ENCODE measurements around the gene NOC3L. TPM values are rescaled to one million over a fixed set of nuclear protein-coding genes. Genes with fewer than 3 reads are reported as not detected.

The NOC3L gene
- polyA plus RNA-seq, 1 of the 3 experiments (the other 2 are of a cell fraction), result 9.0 TPM

DNA sequence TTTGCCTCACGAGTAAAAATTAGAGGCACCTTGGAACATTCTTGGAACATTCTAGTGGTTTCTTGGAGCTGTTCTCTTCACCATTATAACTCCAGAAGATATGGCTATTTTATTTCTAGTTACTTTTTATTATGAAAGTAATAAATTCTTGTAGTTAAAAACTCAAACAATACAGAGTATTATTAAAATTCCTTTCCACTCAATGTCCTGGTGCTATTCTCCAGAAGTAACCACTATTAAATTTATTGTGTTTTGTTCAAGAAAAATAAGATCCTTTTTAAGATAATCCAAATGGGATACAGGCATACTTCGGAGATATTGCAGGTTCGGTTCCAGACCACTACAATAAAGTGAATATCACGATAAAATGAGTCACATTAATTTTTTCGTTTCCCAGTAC, 68.6 kb downstream of the NOC3L start:
- H3K4me2 ChIP-seq, result no peak overlapping the region
- TF ChIP-seq MXI1 (IDR thresholded peaks at IDR 0.05; ENCODE audit: low read depth, low read length) (no peak), GATA2 (CRISPR knock-in tag; IDR thresholded peaks at IDR 0.05) (no peak)
- TF ChIP-seq, protein P1, sequence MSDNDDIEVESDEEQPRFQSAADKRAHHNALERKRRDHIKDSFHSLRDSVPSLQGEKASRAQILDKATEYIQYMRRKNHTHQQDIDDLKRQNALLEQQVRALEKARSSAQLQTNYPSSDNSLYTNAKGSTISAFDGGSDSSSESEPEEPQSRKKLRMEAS (IDR thresholded peaks at IDR 0.05; ENCODE audit: low read depth), result no peak
- H3K9me2 ChIP-seq, result no peaks in the 10 kb centered on the region
- H3K9ac ChIP-seq, result no peak overlapping the region
- no peak overlapping the region for H3K27ac ChIP-seq (ENCODE audit: low read depth in 2 of 2, low read length in 1 of 2)
- H4K20me1 ChIP-seq (ENCODE audit: insufficient read depth), result no peaks in the 10 kb centered on the region
- no peak for DNase-seq
- POLR2A ChIA-PET, result no interaction called here
- peaks cover 6% of the 10 kb centered on the region for H3F3A ChIP-seq (replicated peaks; ENCODE audit: insufficient read depth)
- H2AFZ ChIP-seq (ENCODE audit: low read depth), result no peak overlapping the region
- no peaks in the 10 kb centered on the region for H3K36me3 ChIP-seq (replicated peaks in 1 of 2; ENCODE audit: control insufficient read depth in 1 of 2, insufficient read depth in 2 of 2, low read length in 1 of 2)
- WGBS (ENCODE audit: low lambda C conversion rate), result 51% methylated on average over 5 of the region's 5 CpGs
- no peaks in the 10 kb centered on the region for H3K79me2 ChIP-seq (ENCODE audit: insufficient read depth)
- CTCF ChIA-PET, result no interaction called here
- H3K27me3 ChIP-seq (ENCODE audit: insufficient read depth), result no peaks in the 10 kb centered on the region
- H3K4me3 ChIP-seq (ENCODE audit: low read depth in 2 of 2, low read length in 1 of 2), result no peak overlapping the region
- H3K9me3 ChIP-seq, result no peaks in the 10 kb centered on the region
- peaks cover 6 to 13% of the 10 kb centered on the region in 2 experiments; a peak in 3 of 4 replicates for H3K4me1 ChIP-seq (ENCODE audit: control insufficient read depth in 1 of 2, insufficient read depth in 2 of 2, low read depth in 1 of 2, low read length in 1 of 2)

DNA sequence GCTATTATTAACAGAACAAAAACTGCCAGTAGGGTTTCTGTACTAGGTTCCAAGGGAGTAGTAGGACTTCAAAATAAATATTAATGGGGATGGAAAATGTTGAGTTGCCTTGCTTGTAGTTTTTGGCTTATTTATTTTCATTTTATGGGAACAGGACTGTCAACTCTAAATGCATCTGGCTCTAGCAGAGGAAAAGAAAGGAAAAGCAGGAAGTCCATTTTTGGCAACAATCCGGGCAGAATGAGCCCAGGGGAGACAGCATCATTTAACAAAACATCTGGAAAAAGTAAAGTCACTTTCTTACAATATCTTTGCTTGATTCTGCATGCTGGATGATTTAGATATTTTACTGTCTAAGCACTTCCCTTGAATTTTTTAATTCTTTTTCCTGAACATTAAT, 69.4 kb downstream of the NOC3L start:
- no peak overlapping the region for H2AFZ ChIP-seq (ENCODE audit: low read depth)
- TF ChIP-seq RXRA (IDR thresholded peaks at IDR 0.05; ENCODE audit: borderline replicate concordance, low read depth), result no peak
- no peak for TF ChIP-seq FOXJ3 (CRISPR knock-in tag; IDR thresholded peaks at IDR 0.05)
- TF ChIP-seq, protein P2, sequence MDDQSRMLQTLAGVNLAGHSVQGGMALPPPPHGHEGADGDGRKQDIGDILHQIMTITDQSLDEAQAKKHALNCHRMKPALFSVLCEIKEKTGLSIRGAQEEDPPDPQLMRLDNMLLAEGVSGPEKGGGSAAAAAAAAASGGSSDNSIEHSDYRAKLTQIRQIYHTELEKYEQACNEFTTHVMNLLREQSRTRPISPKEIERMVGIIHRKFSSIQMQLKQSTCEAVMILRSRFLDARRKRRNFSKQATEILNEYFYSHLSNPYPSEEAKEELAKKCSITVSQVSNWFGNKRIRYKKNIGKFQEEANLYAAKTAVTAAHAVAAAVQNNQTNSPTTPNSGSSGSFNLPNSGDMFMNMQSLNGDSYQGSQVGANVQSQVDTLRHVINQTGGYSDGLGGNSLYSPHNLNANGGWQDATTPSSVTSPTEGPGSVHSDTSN (IDR thresholded peaks at IDR 0.05), result no peak
- H3K4me2 ChIP-seq, result peak overlapping the region; percentile 3; the same call in 1 of the 2 replicates
- no peak for DNase-seq
- H3F3A ChIP-seq (replicated peaks; ENCODE audit: insufficient read depth), result peaks cover 6% of the 10 kb centered on the region
- H3K9me2 ChIP-seq, result no peaks in the 10 kb centered on the region
- no peaks in the 10 kb centered on the region for H3K79me2 ChIP-seq (ENCODE audit: insufficient read depth)
- H3K36me3 ChIP-seq (replicated peaks in 1 of 2; ENCODE audit: control insufficient read depth in 1 of 2, insufficient read depth in 2 of 2, low read length in 1 of 2), result no peaks in the 10 kb centered on the region
- POLR2A ChIA-PET, result no interaction called here
- WGBS (ENCODE audit: low lambda C conversion rate), result 17% methylated on average over 1 of the region's 1 CpG
- no peaks in the 10 kb centered on the region for H4K20me1 ChIP-seq (ENCODE audit: insufficient read depth)
- H3K9me3 ChIP-seq, result no peaks in the 10 kb centered on the region
- no peak overlapping the region for H3K9ac ChIP-seq
- H3K4me3 ChIP-seq (ENCODE audit: low read depth in 2 of 2, low read length in 1 of 2), result no peak overlapping the region
- CTCF ChIA-PET, result no interaction called here
- peak overlapping the region in 1 of 2 experiments; percentile 35; a peak in 1 of 4 replicates for H3K27ac ChIP-seq (ENCODE audit: low read depth in 2 of 2, low read length in 1 of 2)
- peaks cover 6 to 13% of the 10 kb centered on the region in 2 experiments; a peak in 3 of 4 replicates for H3K4me1 ChIP-seq (ENCODE audit: control insufficient read depth in 1 of 2, insufficient read depth in 2 of 2, low read depth in 1 of 2, low read length in 1 of 2)
- no peaks in the 10 kb centered on the region for H3K27me3 ChIP-seq (ENCODE audit: insufficient read depth)

DNA sequence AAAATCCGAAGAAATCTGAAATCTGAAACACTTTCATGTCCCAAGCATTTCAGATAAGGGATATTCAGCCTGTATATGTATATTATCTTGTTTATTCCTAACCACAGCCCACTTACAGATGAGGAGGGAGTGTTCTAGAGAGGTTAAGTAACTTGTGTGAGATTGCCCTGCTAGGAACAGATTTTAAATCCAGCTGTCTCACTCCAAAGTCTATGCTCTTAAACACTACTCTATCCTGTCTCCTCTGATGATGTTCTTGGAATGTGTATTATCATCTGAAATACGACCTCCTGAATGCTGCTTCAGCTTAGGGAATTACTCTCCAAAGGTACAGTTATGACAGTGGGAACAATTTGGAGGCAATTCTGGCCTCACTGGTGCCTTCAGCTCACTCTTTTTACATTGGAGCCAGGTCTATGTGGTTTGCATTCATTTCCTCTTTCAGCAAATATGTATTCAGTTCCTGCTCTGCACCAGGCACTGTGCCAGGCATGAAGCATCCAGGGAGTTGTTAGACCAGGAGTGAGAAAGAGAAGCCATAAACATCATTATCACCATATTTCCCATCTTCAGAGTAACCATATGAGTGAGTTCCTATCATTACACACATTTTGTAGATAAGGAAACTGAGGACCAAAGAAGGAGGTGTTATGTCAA, 70.2 kb downstream of the NOC3L start:
- Histone ChIP-seq H3K4me2 (0 out of 2 replicates have a peak overlapping the region, but pooled peaks have one; percentile 3), H3K27me3 (ENCODE audit: insufficient read depth) (no peaks in the 10 kb centered on the region), H3K9ac (no peak overlapping the region), H3K36me3 (replicated peaks in 1 of 2; ENCODE audit: control insufficient read depth in 1 of 2, insufficient read depth in 2 of 2, low read length in 1 of 2) (no peaks in the 10 kb centered on the region), H3K27ac (ENCODE audit: low read depth in 2 of 2, low read length in 1 of 2) (peak overlapping the region; percentile 18 to 39; a peak in 2 of 4 replicates), H3K79me2 (ENCODE audit: insufficient read depth) (no peaks in the 10 kb centered on the region), H3F3A (replicated peaks; ENCODE audit: insufficient read depth) (peaks cover 6% of the 10 kb centered on the region), H4K20me1 (ENCODE audit: insufficient read depth) (no peaks in the 10 kb centered on the region), H3K9me2 (no peaks in the 10 kb centered on the region), H3K4me3 (ENCODE audit: low read depth in 2 of 2, low read length in 1 of 2) (no peak overlapping the region), H3K4me1 (ENCODE audit: control insufficient read depth in 1 of 2, insufficient read depth in 2 of 2, low read depth in 1 of 2, low read length in 1 of 2) (peaks cover 6 to 13% of the 10 kb centered on the region in 2 experiments; a peak in 3 of 4 replicates), H2AFZ (ENCODE audit: low read depth) (no peak overlapping the region), H3K9me3 (no peaks in the 10 kb centered on the region)
- ChIA-PET CTCF (no interaction called here), POLR2A (no interaction called here)
- TF ChIP-seq JUND (IDR thresholded peaks at IDR 0.05) (no peak), FOSL2 (IDR thresholded peaks at IDR 0.05; ENCODE audit: borderline replicate concordance, low read depth) (no peak), NFIC (IDR thresholded peaks at IDR 0.05; ENCODE audit: borderline replicate concordance) (peak; percentile 81)
- WGBS (ENCODE audit: low lambda C conversion rate), result 49% methylated on average over 2 of the region's 2 CpGs
- no peak for DNase-seq

All from SK-N-SH (cell line).